Thoracic aorta (tissue), 2 donors: ENCODE data around the gene CRYBA2. TPM values are rescaled to one million over a fixed set of nuclear protein-coding genes. Genes with fewer than 3 reads are reported as not detected.

Experiments
- ATAC-seq: fragments of 150-250 bp; one replicate; pipeline ENCODE4 v1.8.0; 2017; ENCODE audit warnings: low read depth; ENCODE audit not compliant: insufficient number of reproducible peaks, low FRiP score
- DNase-seq: peaks from one replicate; pipeline ENCODE4 v3.0.0-alpha.2; 2020; ENCODE audit warnings: low spot score
- H3K27ac ChIP-seq, 2 donors: fragments of 200-600 bp; sonication (generic); 1 replicate in 1 of 2; 2 replicates in 1 of 2; pipeline ENCODE4 v1.5.1; 2016; ENCODE audit warnings: mild to moderate bottlenecking in 2 of 2, moderate library complexity in 2 of 2
- H3K27me3 ChIP-seq: fragments of 200-600 bp; sonication (generic); replicated peaks from 2 replicates; pipeline ENCODE4 v1.6.0; 2016; ENCODE audit warnings: mild to moderate bottlenecking; ENCODE audit not compliant: insufficient read depth
- H3K36me3 ChIP-seq: fragments of 200-600 bp; sonication (generic); one replicate; pipeline ENCODE4 v1.5.1; 2016
- H3K4me1 ChIP-seq, 2 donors: fragments of 200-600 bp; sonication (generic); 1 replicate in 1 of 2; 2 replicates in 1 of 2; pipeline versions ENCODE4 v1.5.1 to v1.6.0; 2016; ENCODE audit warnings: low read depth in 2 of 2, mild to moderate bottlenecking in 1 of 2; ENCODE audit not compliant: control insufficient read depth in 1 of 2
- H3K4me3 ChIP-seq: fragments of 200-600 bp; sonication (generic); 2 replicates; pipeline ENCODE4 v1.5.1; 2016; ENCODE audit warnings: mild to moderate bottlenecking
- H3K9me3 ChIP-seq: fragments of 200-600 bp; sonication (generic); 2 replicates; pipeline ENCODE4 v1.5.1; 2016
- CTCF ChIP-seq: fragments of 200-600 bp; sonication (generic); IDR thresholded peaks from one replicate; pipeline ENCODE4 v1.5.1; 2019; ENCODE audit warnings: antibody characterized with exemption
- total RNA-seq, 2 donors: library from RNA; depleted of rRNA; stranded (reverse); fragments of >200 nt; gene quantifications; one replicate each; pipeline versions ENCODE4 v1.1.0 to v1.2.3, GENCODE V29; 2016

CRYBA2 gene
- total RNA-seq, 2 donors from 2014 or later = not detected

GRCh38 chr2:219009294-219009693 is 16.1 kb upstream of the CRYBA2 start:
- Histone ChIP-seq H3K9me3 (no peaks in the 10 kb centered on the region), H3K4me3 (no peak overlapping the region), H3K4me1 (no peaks in the 10 kb centered on the region), H3K27me3 (peaks cover 2% of the 10 kb centered on the region), H3K27ac (no peak overlapping the region), H3K36me3 (no peaks in the 10 kb centered on the region)
- ATAC-seq = no peak
- DNase-seq = no peak
- TF ChIP-seq CTCF = no peak

GRCh38 chr2:219003979-219004378 is 10.8 kb upstream of the CRYBA2 start:
- Histone ChIP-seq H3K27me3 (peaks cover 31% of the 10 kb centered on the region), H3K4me3 (no peak overlapping the region), H3K9me3 (no peaks in the 10 kb centered on the region), H3K4me1 (peaks cover 19% of the 10 kb centered on the region in 2 donors), H3K36me3 (no peaks in the 10 kb centered on the region), H3K27ac (no peak overlapping the region)
- TF ChIP-seq CTCF = no peak
- no peak for ATAC-seq
- DNase-seq = no peak

GRCh38 chr2:219003267-219003634 is 10.0 kb upstream of the CRYBA2 start:
- peaks cover 31% of the 10 kb centered on the region for H3K27me3 ChIP-seq
- no peak for ATAC-seq

GRCh38 chr2:219002395-219003266 is 9.4 kb upstream of the CRYBA2 start:
- Histone ChIP-seq H3K36me3 (no peaks in the 10 kb centered on the region), H3K4me3 (peak overlapping the region; percentile 44), H3K27ac (no peak overlapping the region), H3K9me3 (no peaks in the 10 kb centered on the region), H3K27me3 (peaks cover 31% of the 10 kb centered on the region), H3K4me1 (peaks cover 19% of the 10 kb centered on the region in 2 donors)
- ATAC-seq (no peak), DNase-seq (no peak)
- TF ChIP-seq CTCF = no peak

More at GRCh38 chr2:219003267-219003634, 10.0 kb upstream of the CRYBA2 start:
- Histone ChIP-seq H3K4me1 (peaks cover 19% of the 10 kb centered on the region in 2 donors), H3K9me3 (no peaks in the 10 kb centered on the region), H3K36me3 (no peaks in the 10 kb centered on the region), H3K4me3 (peak overlapping the region; percentile 44), H3K27ac (no peak overlapping the region)
- no peak for TF ChIP-seq CTCF
- no peak for DNase-seq

GRCh38 chr2:219001577-219002394 is 8.6 kb upstream of the CRYBA2 start:
- Histone ChIP-seq H3K36me3 (no peaks in the 10 kb centered on the region), H3K27ac (no peak overlapping the region), H3K4me1 (peaks cover 19% of the 10 kb centered on the region in 2 donors), H3K9me3 (no peaks in the 10 kb centered on the region), H3K27me3 (peaks cover 31% of the 10 kb centered on the region), H3K4me3 (peak overlapping the region; percentile 44)
- no peak for TF ChIP-seq CTCF
- ATAC-seq = no peak
- DNase-seq = no peak
